H9 (cell line): Measurements from ENCODE around the gene LRRC3. TPM values are rescaled to one million over a fixed set of nuclear protein-coding genes. Genes with fewer than 3 reads are reported as not detected.

ENCODE experiments used
- DNase-seq: peaks from one replicate; pipeline ENCODE4 v3.0.0-alpha.2; 2017
- H2AFZ ChIP-seq: one replicate; pipeline ENCODE4 v1.6.1; 2013; ENCODE audit warnings: mild to moderate bottlenecking, low read length, control low read depth, moderate library complexity
- H2AK5ac ChIP-seq: 2 replicates; pipeline ENCODE4 v1.6.1; 2013; ENCODE audit warnings: low read length, control low read depth, mixed read lengths; ENCODE audit not compliant: insufficient read length
- H2BK120ac ChIP-seq: one replicate; pipeline ENCODE4 v1.6.1; 2013; ENCODE audit warnings: low read depth, mild to moderate bottlenecking, low read length, control low read depth, inconsistent platforms; ENCODE audit not compliant: poor library complexity, severe bottlenecking
- H2BK12ac ChIP-seq: 2 replicates; pipeline ENCODE4 v1.6.1; 2013; ENCODE audit warnings: low read length, control low read depth, mixed read lengths, low read depth; ENCODE audit not compliant: insufficient read length
- H2BK15ac ChIP-seq: 2 replicates; pipeline ENCODE4 v1.6.1; 2013; ENCODE audit warnings: low read depth, low read length, control low read depth
- H2BK20ac ChIP-seq: one replicate; pipeline ENCODE4 v1.6.1; 2013; ENCODE audit warnings: low read depth, mild to moderate bottlenecking, low read length, control low read depth, inconsistent platforms; ENCODE audit not compliant: poor library complexity, severe bottlenecking
- H2BK5ac ChIP-seq: 2 replicates; pipeline ENCODE4 v1.6.1; 2013; ENCODE audit warnings: low read length, control low read depth, mixed read lengths; ENCODE audit not compliant: insufficient read length
- H3K14ac ChIP-seq: 2 replicates; pipeline ENCODE4 v1.6.1; 2013; ENCODE audit warnings: low read length, control low read depth; ENCODE audit not compliant: insufficient read depth
- H3K18ac ChIP-seq: 2 replicates; pipeline ENCODE4 v1.6.1; 2013; ENCODE audit warnings: low read depth, mild to moderate bottlenecking, mixed read lengths, low read length, control low read depth; ENCODE audit not compliant: insufficient read length
- H3K23ac ChIP-seq: 2 replicates; pipeline ENCODE4 v1.6.1; 2013; ENCODE audit warnings: low read length, control low read depth, mixed read lengths, low read depth; ENCODE audit not compliant: insufficient read length
- H3K23me2 ChIP-seq: 2 replicates; pipeline ENCODE4 v1.6.1; 2013; ENCODE audit warnings: low read depth, mild to moderate bottlenecking, mixed read lengths, low read length, control low read depth; ENCODE audit not compliant: insufficient read length, poor library complexity, severe bottlenecking
- H3K27ac ChIP-seq: 2 replicates; pipeline ENCODE4 v1.5.1; 2013; ENCODE audit warnings: low read length, control low read depth, mixed read lengths, low read depth; ENCODE audit not compliant: insufficient read length
- H3K27me3 ChIP-seq: 2 replicates; pipeline ENCODE4 v1.6.1; 2013; ENCODE audit warnings: low read length, control low read depth, inconsistent platforms; ENCODE audit not compliant: insufficient read depth
- H3K4ac ChIP-seq: 2 replicates; pipeline ENCODE4 v1.6.1; 2013; ENCODE audit warnings: low read depth, mild to moderate bottlenecking, control low read depth, inconsistent platforms, low read length, moderate library complexity
- H3K4me1 ChIP-seq: 2 replicates; pipeline ENCODE4 v1.6.1; 2013; ENCODE audit warnings: low read length, control low read depth, inconsistent platforms; ENCODE audit not compliant: insufficient read depth
- H3K4me2 ChIP-seq: 2 replicates; pipeline ENCODE4 v1.6.1; 2013; ENCODE audit warnings: low read length, control low read depth, mixed read lengths; ENCODE audit not compliant: insufficient read length, insufficient read depth
- H3K56ac ChIP-seq: 2 replicates; pipeline ENCODE4 v1.6.1; 2013; ENCODE audit warnings: low read depth, mild to moderate bottlenecking, mixed read lengths, low read length, control low read depth; ENCODE audit not compliant: insufficient read length
- H3K79me1 ChIP-seq: 2 replicates; pipeline ENCODE4 v1.6.1; 2013; ENCODE audit warnings: low read depth, mild to moderate bottlenecking, moderate library complexity, low read length, control low read depth, inconsistent platforms; ENCODE audit not compliant: insufficient read depth, poor library complexity, severe bottlenecking
- H3K79me2 ChIP-seq: 2 replicates; pipeline ENCODE4 v1.6.1; 2013; ENCODE audit warnings: low read length, control low read depth, inconsistent platforms; ENCODE audit not compliant: insufficient read depth
- H3K9ac ChIP-seq: 2 replicates; pipeline ENCODE4 v1.6.1; 2013; ENCODE audit warnings: low read length, control low read depth, mixed read lengths; ENCODE audit not compliant: insufficient read length; ENCODE audit errors: extremely low read depth
- H3K9me3 ChIP-seq: one replicate; pipeline ENCODE4 v1.6.1; 2013; ENCODE audit warnings: low read depth, low read length, inconsistent platforms; ENCODE audit not compliant: control insufficient read depth
- H3T11ph ChIP-seq: one replicate; pipeline ENCODE4 v1.6.1; 2013; ENCODE audit warnings: mild to moderate bottlenecking, low read length, control low read depth, inconsistent platforms
- H4K20me1 ChIP-seq: one replicate; pipeline ENCODE4 v1.6.1; 2013; ENCODE audit not compliant: control insufficient read depth, insufficient read length, insufficient read depth
- H4K5ac ChIP-seq: 2 replicates; pipeline ENCODE4 v1.6.1; 2013; ENCODE audit warnings: low read depth, mild to moderate bottlenecking, mixed read lengths, low read length, control low read depth; ENCODE audit not compliant: insufficient read length
- H4K8ac ChIP-seq: replicated peaks from 2 replicates; pipeline ENCODE4 v1.6.1; 2013; ENCODE audit warnings: low read length, control low read depth, mixed read lengths, low read depth; ENCODE audit not compliant: insufficient read length
- H4K91ac ChIP-seq: 2 replicates; pipeline ENCODE4 v1.6.1; 2013; ENCODE audit warnings: low read depth, mild to moderate bottlenecking, moderate library complexity, mixed read lengths, low read length, control low read depth; ENCODE audit not compliant: insufficient read length
- H3K27ac Mint-ChIP-seq, 3 experiments: 2 replicates in 2 of 3; 3 replicates in 1 of 3; pipeline ENCODE4 v1.8.0; 2020 to 2021; ENCODE audit warnings: mixed read lengths in 3 of 3, mild to moderate bottlenecking in 1 of 3, moderate library complexity in 1 of 3
- H3K27me3 Mint-ChIP-seq: 2 replicates; pipeline ENCODE4 v1.8.0; 2021; ENCODE audit warnings: low read depth, mild to moderate bottlenecking, moderate library complexity, mixed read lengths
- H3K36me3 Mint-ChIP-seq, 3 experiments: 2 replicates in 2 of 3; 3 replicates in 1 of 3; pipeline ENCODE4 v1.8.0; 2020 to 2021; ENCODE audit warnings: low read depth in 3 of 3, mixed read lengths in 3 of 3; ENCODE audit not compliant: insufficient read depth in 1 of 3
- H3K4me1 Mint-ChIP-seq, 2 experiments: 2 replicates each; pipeline ENCODE4 v1.8.0; 2020; ENCODE audit warnings: mixed read lengths in 2 of 2
- H3K4me3 Mint-ChIP-seq, 2 experiments: 2 replicates in 1 of 2; 3 replicates in 1 of 2; pipeline ENCODE4 v1.8.0; 2020 to 2021; ENCODE audit warnings: mild to moderate bottlenecking in 2 of 2, mixed read lengths in 2 of 2, moderate library complexity in 1 of 2
- H3K9me3 Mint-ChIP-seq, 2 experiments: 2 replicates in 1 of 2; 3 replicates in 1 of 2; pipeline ENCODE4 v1.8.0; 2020; ENCODE audit warnings: mild to moderate bottlenecking in 2 of 2, mixed read lengths in 2 of 2, moderate library complexity in 1 of 2
- WGBS: extraction: QIAGEN DNeasy Blood & Tissue Kit; methylation state at CpG from one replicate; pipeline ENCODE4 v1.1.7; 2013; ENCODE audit warnings: missing lambda C conversion rate, low lambda C conversion rate, mixed read lengths; ENCODE audit not compliant: insufficient read length; ENCODE audit errors: extremely low coverage; 5-methylcytosine and 5-hydroxymethylcytosine counted together
- total RNA-seq: library from RNA; stranded (reverse); gene quantifications from 2 replicates; pipeline ENCODE4 v1.2.1, GENCODE V29; 2021
- TF ChIP-seq, protein P1 (sequence below): fragments of 200-600 bp; sonication (generic); conservative IDR thresholded peaks from 3 replicates; pipeline ENCODE4 v1.8.0; 2021; ENCODE audit warnings: antibody characterized with exemption, mild to moderate bottlenecking

LRRC3 gene
- total RNA-seq, 1 experiment from 2014 or later, result 3.1 TPM

DNA sequence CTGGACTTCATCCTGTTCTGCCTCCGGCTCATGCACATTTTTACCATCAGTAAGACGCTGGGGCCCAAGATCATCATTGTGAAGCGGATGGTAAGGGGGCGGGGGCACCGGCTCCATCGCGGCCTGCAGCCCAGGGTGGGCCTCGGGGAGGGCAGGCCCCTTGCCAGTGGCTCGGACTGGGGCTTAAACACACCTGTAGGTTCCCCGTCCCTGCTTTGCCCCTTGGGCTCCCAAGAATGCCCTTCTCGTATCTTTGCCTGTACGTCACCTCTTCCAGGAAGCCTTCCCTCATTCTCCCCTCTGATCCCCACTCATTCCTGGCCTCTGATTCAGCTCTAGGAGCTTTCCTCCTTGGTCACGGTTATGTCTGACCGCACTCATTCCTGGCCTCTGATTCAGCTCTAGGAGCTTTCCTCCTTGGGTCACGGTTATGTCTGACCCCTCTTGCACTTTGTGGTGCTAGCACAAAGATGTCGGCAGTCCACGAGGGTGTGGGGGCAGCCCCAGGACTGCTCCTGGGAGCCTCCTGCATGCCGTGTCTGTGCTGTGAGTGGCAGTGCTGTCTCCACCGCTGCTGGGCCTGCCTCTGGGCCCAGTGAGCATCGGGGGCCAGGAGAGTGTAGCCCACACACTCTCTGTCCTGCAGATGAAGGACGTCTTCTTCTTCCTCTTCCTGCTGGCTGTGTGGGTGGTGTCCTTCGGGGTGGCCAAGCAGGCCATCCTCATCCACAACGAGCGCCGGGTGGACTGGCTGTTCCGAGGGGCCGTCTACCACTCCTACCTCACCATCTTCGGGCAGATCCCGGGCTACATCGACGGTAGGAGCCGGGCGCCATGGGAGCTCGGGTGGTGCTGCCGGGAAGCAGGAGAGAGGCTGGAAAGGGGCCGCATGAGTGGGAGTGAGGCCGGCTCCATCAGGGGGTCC, 49.1 kb upstream of the LRRC3 start:
- H2BK12ac ChIP-seq, result no peak overlapping the region
- no peak overlapping the region for H2BK15ac ChIP-seq
- H3K9me3 ChIP-seq, result no peaks in the 10 kb centered on the region
- H3K4ac ChIP-seq, result no peak overlapping the region
- H3K14ac ChIP-seq, result no peak overlapping the region
- H2BK120ac ChIP-seq, result no peak overlapping the region
- no peaks in the 10 kb centered on the region for H3K27me3 ChIP-seq
- H3K9ac ChIP-seq, result no peak overlapping the region
- no peak overlapping the region for H3K4me2 ChIP-seq
- no peak overlapping the region for H3K4me3 Mint-ChIP-seq
- H3K79me2 ChIP-seq, result no peaks in the 10 kb centered on the region
- H3K4me1 Mint-ChIP-seq, result no peaks in the 10 kb centered on the region
- no peak overlapping the region for H3K27ac ChIP-seq
- no peaks in the 10 kb centered on the region for H4K20me1 ChIP-seq
- H3T11ph ChIP-seq, result no peak overlapping the region
- no peak overlapping the region for H2BK5ac ChIP-seq
- no peak overlapping the region for H3K27ac Mint-ChIP-seq
- H2AFZ ChIP-seq, result no peak overlapping the region
- no peak overlapping the region for H2AK5ac ChIP-seq
- H3K23ac ChIP-seq, result no peak overlapping the region
- H3K27me3 Mint-ChIP-seq, result peaks cover 7% of the 10 kb centered on the region; the same call in 1 of the 2 replicates
- H3K9me3 Mint-ChIP-seq, result peaks cover 21 to 35% of the 10 kb centered on the region in 2 experiments
- peak; percentile 22 for DNase-seq
- no peak overlapping the region for H4K5ac ChIP-seq
- no peak overlapping the region for H3K56ac ChIP-seq
- no peak overlapping the region for H4K8ac ChIP-seq
- no peaks in the 10 kb centered on the region for H3K23me2 ChIP-seq
- no peak overlapping the region for H2BK20ac ChIP-seq
- TF ChIP-seq, protein P1, sequence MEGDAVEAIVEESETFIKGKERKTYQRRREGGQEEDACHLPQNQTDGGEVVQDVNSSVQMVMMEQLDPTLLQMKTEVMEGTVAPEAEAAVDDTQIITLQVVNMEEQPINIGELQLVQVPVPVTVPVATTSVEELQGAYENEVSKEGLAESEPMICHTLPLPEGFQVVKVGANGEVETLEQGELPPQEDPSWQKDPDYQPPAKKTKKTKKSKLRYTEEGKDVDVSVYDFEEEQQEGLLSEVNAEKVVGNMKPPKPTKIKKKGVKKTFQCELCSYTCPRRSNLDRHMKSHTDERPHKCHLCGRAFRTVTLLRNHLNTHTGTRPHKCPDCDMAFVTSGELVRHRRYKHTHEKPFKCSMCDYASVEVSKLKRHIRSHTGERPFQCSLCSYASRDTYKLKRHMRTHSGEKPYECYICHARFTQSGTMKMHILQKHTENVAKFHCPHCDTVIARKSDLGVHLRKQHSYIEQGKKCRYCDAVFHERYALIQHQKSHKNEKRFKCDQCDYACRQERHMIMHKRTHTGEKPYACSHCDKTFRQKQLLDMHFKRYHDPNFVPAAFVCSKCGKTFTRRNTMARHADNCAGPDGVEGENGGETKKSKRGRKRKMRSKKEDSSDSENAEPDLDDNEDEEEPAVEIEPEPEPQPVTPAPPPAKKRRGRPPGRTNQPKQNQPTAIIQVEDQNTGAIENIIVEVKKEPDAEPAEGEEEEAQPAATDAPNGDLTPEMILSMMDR, result no peak
- H3K18ac ChIP-seq, result no peak overlapping the region
- no peaks in the 10 kb centered on the region for H3K79me1 ChIP-seq
- no CpG with 5 or more reads among the region's 37 CpGs for WGBS
- H4K91ac ChIP-seq, result no peak overlapping the region
- no peaks in the 10 kb centered on the region for H3K4me1 ChIP-seq
- H3K36me3 Mint-ChIP-seq, result peaks cover 4 to 6% (median 5%) of the 10 kb centered on the region in 3 experiments; a peak in 6 of 7 replicates
